Measurements from ENCODE around the gene B4GALNT3. TPM values are rescaled to one million over a fixed set of nuclear protein-coding genes. Genes with fewer than 3 reads are reported as not detected.
"Not testable (repeated sequence)": the region's sequence is repeated elsewhere in the genome, so short reads cannot be mapped to it uniquely, and the experiment has no call there.

B4GALNT3 gene
- total RNA-seq, 2 donors from 2014 or later, result 19.3 to 29.0 TPM

DNA sequence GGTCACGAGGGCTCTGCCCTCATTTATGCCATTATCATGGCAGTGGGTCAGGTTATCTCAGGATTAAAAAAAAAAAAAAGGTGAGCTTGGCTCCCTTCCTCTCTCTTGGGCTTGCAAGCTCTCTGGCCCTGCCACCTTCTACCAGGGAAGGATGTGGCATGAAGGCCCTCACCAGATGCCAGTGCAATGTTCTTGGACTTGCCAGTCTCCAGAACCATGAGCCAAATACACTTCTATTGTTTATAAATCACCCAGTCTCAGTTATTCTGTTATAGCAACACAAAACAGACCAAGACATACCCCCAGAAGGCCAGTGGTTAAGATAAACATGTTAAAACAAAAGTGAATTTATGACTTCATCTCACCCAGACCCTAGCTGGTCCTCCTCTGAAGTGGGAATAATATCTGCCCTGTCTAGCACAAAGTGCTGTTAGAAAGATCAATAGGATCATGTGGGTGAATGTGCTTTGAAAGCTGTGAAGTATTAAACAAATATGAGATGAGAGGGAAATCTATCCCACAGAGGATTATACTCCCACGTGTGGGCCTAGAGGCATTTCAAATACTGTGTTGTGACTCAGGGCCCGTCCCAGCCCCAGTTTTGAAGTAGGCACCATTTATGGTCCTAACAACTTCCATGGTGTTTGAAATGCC is 114.9 kb downstream of the B4GALNT3 start:
- Histone ChIP-seq H3K36me3 (no peaks in the 10 kb centered on the region), H3K4me3 (no peak overlapping the region), H3K27ac (peak overlapping the region; percentile 65 to 75), H3K4me1 (peaks cover 0 to 67% of the 10 kb centered on the region in 2 donors), H3K9me3 (no peaks in the 10 kb centered on the region), H3K27me3 (no peaks in the 10 kb centered on the region)
- no peak for DNase-seq (ENCODE audit: low spot score)
- TF ChIP-seq, protein P1, sequence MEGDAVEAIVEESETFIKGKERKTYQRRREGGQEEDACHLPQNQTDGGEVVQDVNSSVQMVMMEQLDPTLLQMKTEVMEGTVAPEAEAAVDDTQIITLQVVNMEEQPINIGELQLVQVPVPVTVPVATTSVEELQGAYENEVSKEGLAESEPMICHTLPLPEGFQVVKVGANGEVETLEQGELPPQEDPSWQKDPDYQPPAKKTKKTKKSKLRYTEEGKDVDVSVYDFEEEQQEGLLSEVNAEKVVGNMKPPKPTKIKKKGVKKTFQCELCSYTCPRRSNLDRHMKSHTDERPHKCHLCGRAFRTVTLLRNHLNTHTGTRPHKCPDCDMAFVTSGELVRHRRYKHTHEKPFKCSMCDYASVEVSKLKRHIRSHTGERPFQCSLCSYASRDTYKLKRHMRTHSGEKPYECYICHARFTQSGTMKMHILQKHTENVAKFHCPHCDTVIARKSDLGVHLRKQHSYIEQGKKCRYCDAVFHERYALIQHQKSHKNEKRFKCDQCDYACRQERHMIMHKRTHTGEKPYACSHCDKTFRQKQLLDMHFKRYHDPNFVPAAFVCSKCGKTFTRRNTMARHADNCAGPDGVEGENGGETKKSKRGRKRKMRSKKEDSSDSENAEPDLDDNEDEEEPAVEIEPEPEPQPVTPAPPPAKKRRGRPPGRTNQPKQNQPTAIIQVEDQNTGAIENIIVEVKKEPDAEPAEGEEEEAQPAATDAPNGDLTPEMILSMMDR (IDR thresholded peaks at IDR 0.05), result no peak

DNA sequence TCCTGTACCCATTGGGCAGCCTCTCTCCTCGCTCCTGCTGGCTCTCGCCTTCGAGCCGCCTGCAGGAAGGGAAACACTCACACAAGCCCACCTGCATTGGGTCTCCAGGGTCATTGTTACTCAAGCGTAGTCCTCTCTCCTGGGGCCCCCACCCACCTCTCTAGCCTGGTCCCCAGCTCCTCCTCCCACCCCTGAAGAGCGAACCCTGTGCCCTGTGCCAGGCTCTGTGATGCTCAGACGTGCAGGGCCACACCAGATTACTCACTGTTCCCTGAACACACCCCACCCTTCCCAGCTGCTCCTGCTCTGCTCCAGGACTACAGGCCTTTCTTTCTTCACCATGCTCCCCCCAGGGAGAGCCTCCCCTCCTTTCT is 115.4 kb downstream of the B4GALNT3 start:
- TF ChIP-seq, protein P1 (IDR thresholded peaks at IDR 0.05), result no peak
- peaks cover 0 to 69% of the 10 kb centered on the region in 2 donors for H3K4me1 ChIP-seq
- DNase-seq (ENCODE audit: low spot score), result no peak

DNA sequence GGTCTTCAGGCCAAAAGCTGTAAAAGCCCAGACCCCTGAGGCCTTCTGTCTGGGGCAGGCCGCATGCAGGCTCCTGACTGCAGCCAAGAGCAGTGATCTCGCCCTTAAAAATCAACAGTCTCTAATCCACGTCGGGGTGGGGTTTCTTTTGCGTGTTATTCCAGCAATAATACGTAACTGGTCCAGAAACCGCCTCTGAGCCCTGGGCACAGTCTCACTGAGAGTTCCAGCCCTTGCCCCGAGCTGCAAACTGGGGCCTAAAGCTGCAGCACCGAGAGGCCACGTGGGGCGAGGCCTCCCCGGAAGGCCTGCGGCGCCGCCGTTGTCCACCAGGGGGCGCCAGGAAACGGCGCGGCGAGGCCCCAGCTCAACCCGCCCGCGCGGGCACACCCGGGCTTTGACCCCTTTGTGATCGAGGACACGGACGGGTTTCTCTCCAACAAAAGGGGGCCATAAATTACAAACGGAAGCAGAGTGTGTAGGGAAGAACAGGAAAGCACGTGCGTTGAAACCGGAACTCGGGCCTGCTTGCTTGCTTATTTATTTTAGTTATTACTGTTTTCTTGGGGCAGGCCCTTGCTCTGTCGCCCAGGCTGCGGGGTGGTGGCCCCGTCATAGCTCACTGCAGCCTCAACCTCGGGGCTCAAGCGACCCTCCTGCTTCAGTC is 116.3 kb downstream of the B4GALNT3 start:
- Histone ChIP-seq H3K4me3 (no peak overlapping the region), H3K27ac (peak overlapping the region; percentile 65 to 75), H3K27me3 (no peaks in the 10 kb centered on the region), H3K9me3 (no peaks in the 10 kb centered on the region), H3K36me3 (no peaks in the 10 kb centered on the region), H3K4me1 (peaks cover 0 to 69% of the 10 kb centered on the region in 2 donors)
- TF ChIP-seq, protein P1 (IDR thresholded peaks at IDR 0.05), result peak; percentile 99 to 100
- peak; percentile 92 for DNase-seq (ENCODE audit: low spot score)

More for the DNA sequence above, 115.4 kb downstream of the B4GALNT3 start:
- Histone ChIP-seq H3K27ac (peak overlapping the region; percentile 65 to 75), H3K9me3 (no peaks in the 10 kb centered on the region), H3K4me3 (no peak overlapping the region), H3K36me3 (no peaks in the 10 kb centered on the region), H3K27me3 (no peaks in the 10 kb centered on the region)

DNA sequence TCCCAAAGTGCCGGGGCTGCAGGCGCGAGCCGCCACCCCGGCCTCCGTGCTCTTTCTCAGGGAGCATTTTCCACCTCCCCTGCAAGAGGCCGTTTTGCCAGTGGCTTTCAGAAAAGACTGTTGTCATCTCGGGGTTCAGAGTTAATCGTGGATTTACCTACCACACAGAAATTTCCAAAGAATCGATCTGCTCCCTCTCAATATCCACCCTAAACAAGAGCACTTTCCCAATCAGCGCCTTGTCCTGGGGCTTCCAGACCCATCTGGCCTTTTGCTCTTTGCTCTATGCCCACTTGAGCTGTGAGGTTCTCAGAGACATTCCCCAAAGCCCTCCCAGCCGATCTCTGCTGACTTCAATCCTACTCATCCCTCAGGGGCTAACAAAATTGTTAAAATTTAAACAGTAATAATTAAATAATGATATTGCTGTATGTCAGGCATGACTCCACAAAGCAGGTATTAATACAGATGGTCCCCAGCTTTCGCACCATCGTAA is 116.9 kb downstream of the B4GALNT3 start:
- no peaks in the 10 kb centered on the region for H3K9me3 ChIP-seq
- TF ChIP-seq, protein P1 (IDR thresholded peaks at IDR 0.05), result no peak
- no peak overlapping the region for H3K4me3 ChIP-seq
- H3K36me3 ChIP-seq, result no peaks in the 10 kb centered on the region
- peaks cover 0 to 69% of the 10 kb centered on the region in 2 donors for H3K4me1 ChIP-seq
- DNase-seq (ENCODE audit: low spot score), result no peak
- H3K27me3 ChIP-seq, result no peaks in the 10 kb centered on the region
- H3K27ac ChIP-seq, result peak overlapping the region; percentile 65 to 75

DNA sequence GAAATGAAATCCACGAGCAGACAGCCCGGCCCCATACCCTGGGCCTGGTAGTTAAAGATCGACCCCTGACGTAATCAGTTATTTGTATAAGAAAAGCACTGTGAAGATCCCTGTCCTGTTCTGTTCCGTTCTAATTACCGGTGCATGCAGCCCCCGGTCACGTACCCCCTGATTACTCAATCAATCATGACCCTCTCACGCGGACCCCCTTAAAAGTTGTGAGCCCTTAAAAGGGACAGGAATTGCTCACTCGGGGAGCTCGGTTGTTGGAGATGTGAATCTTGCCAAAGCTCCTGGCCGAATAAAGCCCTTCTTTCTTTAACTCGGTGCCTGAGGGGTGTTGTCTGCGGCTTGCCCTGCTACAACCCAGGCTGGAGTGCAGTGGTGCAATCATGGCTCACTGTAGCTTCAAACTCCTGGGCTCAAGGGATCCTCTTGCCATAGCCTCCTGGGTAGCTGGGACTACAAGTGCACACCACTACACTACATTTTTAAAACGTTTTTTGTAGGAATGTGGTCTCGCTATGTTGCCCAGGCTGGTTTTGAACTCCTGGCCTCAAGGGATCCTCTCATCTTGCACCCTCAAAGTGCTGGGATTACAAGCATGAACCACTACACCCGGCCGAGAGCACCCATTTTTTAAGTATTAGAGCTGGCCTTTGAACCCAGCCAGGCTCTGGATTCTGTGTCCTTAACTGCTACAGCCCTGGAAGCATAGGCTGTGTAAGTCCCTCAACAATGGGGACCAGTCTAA is 118.4 kb downstream of the B4GALNT3 start:
- not testable (repeated sequence) for H3K27me3 ChIP-seq; H3K9me3 ChIP-seq; DNase-seq (ENCODE audit: low spot score); H3K36me3 ChIP-seq; H3K4me3 ChIP-seq
- Histone ChIP-seq H3K27ac (peak overlapping the region; percentile 36 to 60), H3K4me1 (peaks cover 0 to 62% of the 10 kb centered on the region in 2 donors)

Measured in right atrium auricular region (tissue), 2 donors.